H9 (cell line): ENCODE results near the gene ELMOD1. TPM values are rescaled to one million over a fixed set of nuclear protein-coding genes. Genes with fewer than 3 reads are reported as not detected.

ENCODE experiments used
- DNase-seq: peaks from one replicate; pipeline ENCODE4 v3.0.0-alpha.2; 2017
- H2AFZ ChIP-seq: one replicate; pipeline ENCODE4 v1.6.1; 2013; ENCODE audit warnings: mild to moderate bottlenecking, low read length, control low read depth, moderate library complexity
- H2AK5ac ChIP-seq: 2 replicates; pipeline ENCODE4 v1.6.1; 2013; ENCODE audit warnings: low read length, control low read depth, mixed read lengths; ENCODE audit not compliant: insufficient read length
- H2BK120ac ChIP-seq: one replicate; pipeline ENCODE4 v1.6.1; 2013; ENCODE audit warnings: low read depth, mild to moderate bottlenecking, low read length, control low read depth, inconsistent platforms; ENCODE audit not compliant: poor library complexity, severe bottlenecking
- H2BK12ac ChIP-seq: 2 replicates; pipeline ENCODE4 v1.6.1; 2013; ENCODE audit warnings: low read length, control low read depth, mixed read lengths, low read depth; ENCODE audit not compliant: insufficient read length
- H2BK15ac ChIP-seq: 2 replicates; pipeline ENCODE4 v1.6.1; 2013; ENCODE audit warnings: low read depth, low read length, control low read depth
- H2BK20ac ChIP-seq: one replicate; pipeline ENCODE4 v1.6.1; 2013; ENCODE audit warnings: low read depth, mild to moderate bottlenecking, low read length, control low read depth, inconsistent platforms; ENCODE audit not compliant: poor library complexity, severe bottlenecking
- H2BK5ac ChIP-seq: 2 replicates; pipeline ENCODE4 v1.6.1; 2013; ENCODE audit warnings: low read length, control low read depth, mixed read lengths; ENCODE audit not compliant: insufficient read length
- H3K14ac ChIP-seq: 2 replicates; pipeline ENCODE4 v1.6.1; 2013; ENCODE audit warnings: low read length, control low read depth; ENCODE audit not compliant: insufficient read depth
- H3K18ac ChIP-seq: 2 replicates; pipeline ENCODE4 v1.6.1; 2013; ENCODE audit warnings: low read depth, mild to moderate bottlenecking, mixed read lengths, low read length, control low read depth; ENCODE audit not compliant: insufficient read length
- H3K23ac ChIP-seq: 2 replicates; pipeline ENCODE4 v1.6.1; 2013; ENCODE audit warnings: low read length, control low read depth, mixed read lengths, low read depth; ENCODE audit not compliant: insufficient read length
- H3K23me2 ChIP-seq: 2 replicates; pipeline ENCODE4 v1.6.1; 2013; ENCODE audit warnings: low read depth, mild to moderate bottlenecking, mixed read lengths, low read length, control low read depth; ENCODE audit not compliant: insufficient read length, poor library complexity, severe bottlenecking
- H3K27ac ChIP-seq: 2 replicates; pipeline ENCODE4 v1.5.1; 2013; ENCODE audit warnings: low read length, control low read depth, mixed read lengths, low read depth; ENCODE audit not compliant: insufficient read length
- H3K27me3 ChIP-seq: 2 replicates; pipeline ENCODE4 v1.6.1; 2013; ENCODE audit warnings: low read length, control low read depth, inconsistent platforms; ENCODE audit not compliant: insufficient read depth
- H3K4ac ChIP-seq: 2 replicates; pipeline ENCODE4 v1.6.1; 2013; ENCODE audit warnings: low read depth, mild to moderate bottlenecking, control low read depth, inconsistent platforms, low read length, moderate library complexity
- H3K4me1 ChIP-seq: 2 replicates; pipeline ENCODE4 v1.6.1; 2013; ENCODE audit warnings: low read length, control low read depth, inconsistent platforms; ENCODE audit not compliant: insufficient read depth
- H3K4me2 ChIP-seq: 2 replicates; pipeline ENCODE4 v1.6.1; 2013; ENCODE audit warnings: low read length, control low read depth, mixed read lengths; ENCODE audit not compliant: insufficient read length, insufficient read depth
- H3K56ac ChIP-seq: 2 replicates; pipeline ENCODE4 v1.6.1; 2013; ENCODE audit warnings: low read depth, mild to moderate bottlenecking, mixed read lengths, low read length, control low read depth; ENCODE audit not compliant: insufficient read length
- H3K79me1 ChIP-seq: 2 replicates; pipeline ENCODE4 v1.6.1; 2013; ENCODE audit warnings: low read depth, mild to moderate bottlenecking, moderate library complexity, low read length, control low read depth, inconsistent platforms; ENCODE audit not compliant: insufficient read depth, poor library complexity, severe bottlenecking
- H3K79me2 ChIP-seq: 2 replicates; pipeline ENCODE4 v1.6.1; 2013; ENCODE audit warnings: low read length, control low read depth, inconsistent platforms; ENCODE audit not compliant: insufficient read depth
- H3K9ac ChIP-seq: 2 replicates; pipeline ENCODE4 v1.6.1; 2013; ENCODE audit warnings: low read length, control low read depth, mixed read lengths; ENCODE audit not compliant: insufficient read length; ENCODE audit errors: extremely low read depth
- H3K9me3 ChIP-seq: one replicate; pipeline ENCODE4 v1.6.1; 2013; ENCODE audit warnings: low read depth, low read length, inconsistent platforms; ENCODE audit not compliant: control insufficient read depth
- H3T11ph ChIP-seq: one replicate; pipeline ENCODE4 v1.6.1; 2013; ENCODE audit warnings: mild to moderate bottlenecking, low read length, control low read depth, inconsistent platforms
- H4K20me1 ChIP-seq: one replicate; pipeline ENCODE4 v1.6.1; 2013; ENCODE audit not compliant: control insufficient read depth, insufficient read length, insufficient read depth
- H4K5ac ChIP-seq: 2 replicates; pipeline ENCODE4 v1.6.1; 2013; ENCODE audit warnings: low read depth, mild to moderate bottlenecking, mixed read lengths, low read length, control low read depth; ENCODE audit not compliant: insufficient read length
- H4K8ac ChIP-seq: replicated peaks from 2 replicates; pipeline ENCODE4 v1.6.1; 2013; ENCODE audit warnings: low read length, control low read depth, mixed read lengths, low read depth; ENCODE audit not compliant: insufficient read length
- H4K91ac ChIP-seq: 2 replicates; pipeline ENCODE4 v1.6.1; 2013; ENCODE audit warnings: low read depth, mild to moderate bottlenecking, moderate library complexity, mixed read lengths, low read length, control low read depth; ENCODE audit not compliant: insufficient read length
- H3K27ac Mint-ChIP-seq, 3 experiments: 2 replicates in 2 of 3; 3 replicates in 1 of 3; pipeline ENCODE4 v1.8.0; 2020 to 2021; ENCODE audit warnings: mixed read lengths in 3 of 3, mild to moderate bottlenecking in 1 of 3, moderate library complexity in 1 of 3
- H3K27me3 Mint-ChIP-seq: 2 replicates; pipeline ENCODE4 v1.8.0; 2021; ENCODE audit warnings: low read depth, mild to moderate bottlenecking, moderate library complexity, mixed read lengths
- H3K36me3 Mint-ChIP-seq, 3 experiments: 2 replicates in 2 of 3; 3 replicates in 1 of 3; pipeline ENCODE4 v1.8.0; 2020 to 2021; ENCODE audit warnings: low read depth in 3 of 3, mixed read lengths in 3 of 3; ENCODE audit not compliant: insufficient read depth in 1 of 3
- H3K4me1 Mint-ChIP-seq, 2 experiments: 2 replicates each; pipeline ENCODE4 v1.8.0; 2020; ENCODE audit warnings: mixed read lengths in 2 of 2
- H3K4me3 Mint-ChIP-seq, 2 experiments: 2 replicates in 1 of 2; 3 replicates in 1 of 2; pipeline ENCODE4 v1.8.0; 2020 to 2021; ENCODE audit warnings: mild to moderate bottlenecking in 2 of 2, mixed read lengths in 2 of 2, moderate library complexity in 1 of 2
- H3K9me3 Mint-ChIP-seq, 2 experiments: 2 replicates in 1 of 2; 3 replicates in 1 of 2; pipeline ENCODE4 v1.8.0; 2020; ENCODE audit warnings: mild to moderate bottlenecking in 2 of 2, mixed read lengths in 2 of 2, moderate library complexity in 1 of 2
- WGBS: extraction: QIAGEN DNeasy Blood & Tissue Kit; methylation state at CpG from one replicate; pipeline ENCODE4 v1.1.7; 2013; ENCODE audit warnings: missing lambda C conversion rate, low lambda C conversion rate, mixed read lengths; ENCODE audit not compliant: insufficient read length; ENCODE audit errors: extremely low coverage; 5-methylcytosine and 5-hydroxymethylcytosine counted together
- total RNA-seq: library from RNA; stranded (reverse); gene quantifications from 2 replicates; pipeline ENCODE4 v1.2.1, GENCODE V29; 2021
- TF ChIP-seq, protein P1 (sequence below): fragments of 200-600 bp; sonication (generic); conservative IDR thresholded peaks from 3 replicates; pipeline ENCODE4 v1.8.0; 2021; ENCODE audit warnings: antibody characterized with exemption, mild to moderate bottlenecking

Gene ELMOD1
- total RNA-seq, 1 experiment from 2014 or later: 0.61 TPM

DNA sequence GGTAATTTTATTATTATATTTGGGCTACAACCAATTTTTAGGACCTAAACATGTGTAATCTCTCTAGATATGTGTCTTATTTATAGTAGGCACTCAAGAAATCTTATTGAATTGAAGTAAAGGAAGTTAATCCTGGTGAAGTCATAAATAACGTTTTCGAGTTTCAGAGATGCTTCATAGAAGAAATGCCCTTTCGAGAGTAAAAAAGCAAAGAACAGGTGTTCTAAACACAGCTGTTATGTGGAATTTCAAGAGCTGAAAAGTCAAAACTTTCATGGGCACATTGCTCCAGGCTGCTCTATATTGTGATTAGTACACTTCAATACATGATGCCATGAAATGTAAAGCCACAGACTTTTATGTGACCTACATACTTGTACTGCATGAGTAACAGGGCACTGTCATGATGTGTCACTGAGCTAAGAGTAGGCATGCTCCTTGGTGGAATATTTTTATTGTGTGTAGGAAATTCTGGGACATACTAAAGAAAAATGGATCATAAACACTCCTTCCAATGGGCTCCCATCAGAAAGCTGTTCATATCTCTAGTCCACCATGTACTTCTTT, 7.2 kb upstream of the ELMOD1 start:
- H2BK12ac ChIP-seq: no peak overlapping the region
- no peaks in the 10 kb centered on the region for H3K79me2 ChIP-seq
- no peak overlapping the region for H2BK5ac ChIP-seq
- H2BK120ac ChIP-seq: no peak overlapping the region
- H3K23me2 ChIP-seq: no peaks in the 10 kb centered on the region
- peaks cover 2% of the 10 kb centered on the region; the same call in 1 of the 2 replicates for H3K27me3 ChIP-seq
- Mint-ChIP-seq H3K4me1 (peaks cover 7 to 8% of the 10 kb centered on the region in 2 experiments), H3K27ac (no peak overlapping the region), H3K9me3 (peaks cover 5 to 9% of the 10 kb centered on the region in 2 experiments; a peak in 3 of 5 replicates), H3K27me3 (peaks cover 26% of the 10 kb centered on the region), H3K36me3 (peaks cover 0 to 6% (median 0%) of the 10 kb centered on the region in 3 experiments; a peak in 3 of 7 replicates), H3K4me3 (no peak overlapping the region)
- H3K14ac ChIP-seq: no peak overlapping the region
- DNase-seq: no peak
- H3K79me1 ChIP-seq: no peaks in the 10 kb centered on the region
- H3K23ac ChIP-seq: no peak overlapping the region
- H3K9me3 ChIP-seq: no peaks in the 10 kb centered on the region
- H3K4ac ChIP-seq: no peak overlapping the region
- no peaks in the 10 kb centered on the region for H4K20me1 ChIP-seq
- no peak overlapping the region for H3K18ac ChIP-seq
- H4K91ac ChIP-seq: no peak overlapping the region
- H2AFZ ChIP-seq: no peak overlapping the region
- TF ChIP-seq, protein P1, sequence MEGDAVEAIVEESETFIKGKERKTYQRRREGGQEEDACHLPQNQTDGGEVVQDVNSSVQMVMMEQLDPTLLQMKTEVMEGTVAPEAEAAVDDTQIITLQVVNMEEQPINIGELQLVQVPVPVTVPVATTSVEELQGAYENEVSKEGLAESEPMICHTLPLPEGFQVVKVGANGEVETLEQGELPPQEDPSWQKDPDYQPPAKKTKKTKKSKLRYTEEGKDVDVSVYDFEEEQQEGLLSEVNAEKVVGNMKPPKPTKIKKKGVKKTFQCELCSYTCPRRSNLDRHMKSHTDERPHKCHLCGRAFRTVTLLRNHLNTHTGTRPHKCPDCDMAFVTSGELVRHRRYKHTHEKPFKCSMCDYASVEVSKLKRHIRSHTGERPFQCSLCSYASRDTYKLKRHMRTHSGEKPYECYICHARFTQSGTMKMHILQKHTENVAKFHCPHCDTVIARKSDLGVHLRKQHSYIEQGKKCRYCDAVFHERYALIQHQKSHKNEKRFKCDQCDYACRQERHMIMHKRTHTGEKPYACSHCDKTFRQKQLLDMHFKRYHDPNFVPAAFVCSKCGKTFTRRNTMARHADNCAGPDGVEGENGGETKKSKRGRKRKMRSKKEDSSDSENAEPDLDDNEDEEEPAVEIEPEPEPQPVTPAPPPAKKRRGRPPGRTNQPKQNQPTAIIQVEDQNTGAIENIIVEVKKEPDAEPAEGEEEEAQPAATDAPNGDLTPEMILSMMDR: no peak
- H3T11ph ChIP-seq: no peak overlapping the region
- H2BK20ac ChIP-seq: no peak overlapping the region
- H2BK15ac ChIP-seq: no peak overlapping the region
- no CpG with 5 or more reads among the region's 3 CpGs for WGBS
- H2AK5ac ChIP-seq: no peak overlapping the region
- H4K8ac ChIP-seq: no peak overlapping the region
- H3K4me2 ChIP-seq: no peak overlapping the region
- no peak overlapping the region for H4K5ac ChIP-seq
- H3K56ac ChIP-seq: no peak overlapping the region
- H3K27ac ChIP-seq: no peak overlapping the region
- no peak overlapping the region for H3K9ac ChIP-seq
- H3K4me1 ChIP-seq: no peaks in the 10 kb centered on the region
